IMR-90 (cell line): Measurements from ENCODE around the gene STRIP1. TPM values are rescaled to one million over a fixed set of nuclear protein-coding genes. Genes with fewer than 3 reads are reported as not detected.

Source experiments
- ATAC-seq: fragments of 200-7000 bp; cut with Tn5 transposase; 2 replicates; pipeline ENCODE4 v1.9.1; 2020; ENCODE audit warnings: low read depth, mild to moderate bottlenecking, moderate library complexity
- BruUV-seq: library from RNA; stranded (reverse); fragments of 400-500 nt; replicated peaks from 2 replicates; lab custom pipeline; 2021; lab: Mats Ljungman, UMichigan
- CTCF ChIA-PET: fragments of 300-600 bp; formaldehyde crosslinking; extraction: SDS; loops from one replicate; lab custom pipeline; 2021; ENCODE audit warnings: antibody characterized with exemption; lab: Yijun Ruan, JAX
- POLR2A ChIA-PET: fragments of 300-600 bp; sonication (Branson Sonifier 250); formaldehyde crosslinking; loops from one replicate; lab custom pipeline; 2022; ENCODE audit warnings: antibody characterized with exemption; ENCODE audit not compliant: unreplicated experiment; lab: Charles Lee
- DNase-seq: peaks from one replicate; pipeline ENCODE4 v3.0.0; 2013
- H2AFZ ChIP-seq: replicated peaks from 2 replicates; pipeline ENCODE3; 2013; ENCODE audit warnings: low read length, mild to moderate bottlenecking; ENCODE audit not compliant: poor library complexity
- H2AK5ac ChIP-seq: 2 replicates; pipeline ENCODE4 v1.6.1; 2013; ENCODE audit warnings: low read depth, low read length, inconsistent platforms
- H2AK9ac ChIP-seq: replicated peaks from 2 replicates; pipeline ENCODE3; 2013; ENCODE audit warnings: mild to moderate bottlenecking, low read depth, low read length, moderate library complexity; ENCODE audit not compliant: poor library complexity
- H2BK120ac ChIP-seq: 2 replicates; pipeline ENCODE4 v1.6.1; 2013; ENCODE audit warnings: low read depth, low read length, inconsistent platforms
- H2BK15ac ChIP-seq: 3 replicates; pipeline ENCODE4 v1.6.1; 2013; ENCODE audit warnings: low read depth, low read length, inconsistent platforms
- H2BK20ac ChIP-seq: 2 replicates; pipeline ENCODE4 v1.6.1; 2013; ENCODE audit warnings: low read depth, mild to moderate bottlenecking, inconsistent platforms, low read length, moderate library complexity
- H2BK5ac ChIP-seq: 2 replicates; pipeline ENCODE4 v1.6.1; 2013; ENCODE audit warnings: mild to moderate bottlenecking, low read depth, low read length, inconsistent platforms; ENCODE audit not compliant: poor library complexity, severe bottlenecking
- H3K14ac ChIP-seq: replicated peaks from 2 replicates; pipeline ENCODE4 v1.6.1; 2013; ENCODE audit warnings: low read depth, low read length, inconsistent platforms
- H3K18ac ChIP-seq: 2 replicates; pipeline ENCODE4 v1.6.1; 2013; ENCODE audit warnings: low read depth, low read length, control low read depth
- H3K23ac ChIP-seq: 2 replicates; pipeline ENCODE4 v1.6.1; 2013; ENCODE audit warnings: low read depth, low read length, inconsistent platforms
- H3K27ac ChIP-seq: 2 replicates; pipeline ENCODE4 v1.5.1; 2013; ENCODE audit warnings: mild to moderate bottlenecking, control low read depth, low read length; ENCODE audit not compliant: insufficient read depth
- H3K27me3 ChIP-seq: 2 replicates; pipeline ENCODE4 v1.6.1; 2013; ENCODE audit warnings: low read length; ENCODE audit not compliant: control insufficient read depth, insufficient read depth
- H3K36me3 ChIP-seq: 2 replicates; pipeline ENCODE4 v1.6.1; 2013; ENCODE audit warnings: low read length, mixed read lengths; ENCODE audit not compliant: control insufficient read depth, insufficient read depth
- H3K4ac ChIP-seq: 2 replicates; pipeline ENCODE4 v1.6.1; 2013; ENCODE audit warnings: low read depth, low read length, inconsistent platforms
- H3K4me1 ChIP-seq: 2 replicates; pipeline ENCODE4 v1.6.1; 2013; ENCODE audit warnings: low read length, mixed read lengths; ENCODE audit not compliant: control insufficient read depth, insufficient read depth
- H3K4me2 ChIP-seq: 2 replicates; pipeline ENCODE4 v1.6.1; 2013; ENCODE audit warnings: low read depth, mild to moderate bottlenecking, control low read depth, low read length, moderate library complexity
- H3K4me3 ChIP-seq: 2 replicates; pipeline ENCODE4 v1.5.1; 2013; ENCODE audit warnings: low read depth, mild to moderate bottlenecking, control low read depth, low read length, moderate library complexity; ENCODE audit not compliant: insufficient read depth
- H3K56ac ChIP-seq: 2 replicates; pipeline ENCODE4 v1.6.1; 2013; ENCODE audit warnings: low read length, inconsistent platforms; ENCODE audit not compliant: insufficient read depth; ENCODE audit errors: extremely low read depth
- H3K79me1 ChIP-seq, 2 experiments: 2 replicates each; pipeline ENCODE4 v1.6.1; 2013; ENCODE audit warnings: low read length in 2 of 2, inconsistent platforms in 1 of 2, low read depth in 1 of 2
- H3K9ac ChIP-seq: 2 replicates; pipeline ENCODE4 v1.6.1; 2013; ENCODE audit warnings: low read depth, low read length, control low read depth
- H3K9me1 ChIP-seq: 2 replicates; pipeline ENCODE4 v1.6.1; 2013; ENCODE audit warnings: low read length, inconsistent platforms; ENCODE audit not compliant: insufficient read depth
- H3K9me3 ChIP-seq: 2 replicates; pipeline ENCODE4 v1.6.1; 2013; ENCODE audit warnings: low read length; ENCODE audit not compliant: control insufficient read depth, insufficient read depth
- H4K20me1 ChIP-seq: 2 replicates; pipeline ENCODE4 v1.6.1; 2013; ENCODE audit warnings: low read length, inconsistent platforms; ENCODE audit not compliant: insufficient read depth
- H4K5ac ChIP-seq: 2 replicates; pipeline ENCODE4 v1.6.1; 2013; ENCODE audit warnings: mild to moderate bottlenecking, low read depth, low read length, control low read depth
- H4K8ac ChIP-seq, 2 experiments: 2 replicates each; pipeline ENCODE4 v1.6.1; 2013; ENCODE audit warnings: low read depth in 2 of 2, low read length in 2 of 2, control low read depth in 1 of 2, inconsistent platforms in 1 of 2
- H4K91ac ChIP-seq: 2 replicates; pipeline ENCODE4 v1.6.1; 2013; ENCODE audit warnings: low read depth, low read length, inconsistent platforms; ENCODE audit not compliant: insufficient read depth
- BHLHE40 ChIP-seq: fragments of 150-350 bp; IDR thresholded peaks from 2 replicates; pipeline ENCODE4 v1.6.1; 2016; ENCODE audit warnings: mild to moderate bottlenecking, low read depth, low read length
- CEBPB ChIP-seq: IDR thresholded peaks from 2 replicates; pipeline ENCODE4 v1.6.1; 2012; ENCODE audit warnings: low read depth, low read length, improper control_type of control experiment
- CHD1 ChIP-seq: IDR thresholded peaks from 2 replicates; pipeline ENCODE4 v1.6.1; 2012; ENCODE audit warnings: low read depth, low read length, improper control_type of control experiment
- FOS ChIP-seq: fragments of 150-350 bp; IDR thresholded peaks from 2 replicates; pipeline ENCODE4 v1.6.1; 2016; ENCODE audit warnings: low read depth, low read length
- MAFK ChIP-seq: IDR thresholded peaks from 2 replicates; pipeline ENCODE4 v1.6.1; 2012; ENCODE audit warnings: low read depth, low read length, improper control_type of control experiment
- MXI1 ChIP-seq: IDR thresholded peaks from 2 replicates; pipeline ENCODE4 v1.6.1; 2012; ENCODE audit warnings: low read depth, mild to moderate bottlenecking, low read length, moderate library complexity, borderline replicate concordance
- POLR2A ChIP-seq: IDR thresholded peaks from 2 replicates; pipeline ENCODE4 v1.6.1; 2012; ENCODE audit warnings: mild to moderate bottlenecking, low read depth, low read length
- RCOR1 ChIP-seq: IDR thresholded peaks from 2 replicates; pipeline ENCODE4 v1.6.1; 2012; ENCODE audit warnings: mild to moderate bottlenecking, low read length, improper control_type of control experiment; ENCODE audit not compliant: insufficient replicate concordance
- USF2 ChIP-seq: fragments of 150-350 bp; IDR thresholded peaks from 2 replicates; pipeline ENCODE4 v1.6.1; 2017; ENCODE audit warnings: mild to moderate bottlenecking, antibody characterized with exemption, low read length, low read depth
- WGBS, 2 experiments: methylation state at CpG; one replicate each; pipeline versions ENCODE4 v1.1.5 to v1.1.7; 2013; ENCODE audit warnings: missing lambda C conversion rate in 2 of 2; ENCODE audit not compliant: insufficient read length in 1 of 2; ENCODE audit errors: extremely low coverage in 2 of 2; 5-methylcytosine and 5-hydroxymethylcytosine counted together
- dilution Hi-C: fragments of 300-500 bp; cut with HindIII; formaldehyde crosslinking; loops from one replicate; pipeline ENCODE4 v1.14.3; 2018; ENCODE audit warnings: low sequenced_read_pairs; ENCODE audit not compliant: unreplicated experiment
- in situ Hi-C: fragments of 300-500 bp; cut with MboI; formaldehyde crosslinking; loops from 3 replicates; pipeline ENCODE4 v1.14.3; 2019; ENCODE audit warnings: low sequenced_read_pairs, inconsistent platforms, mixed read lengths
- intact Hi-C: fragments of 100-400 bp; cut with micrococcal nuclease; formaldehyde crosslinking; loops from 2 replicates; pipeline ENCODE4 v1.10.0; 2022
- polyA plus RNA-seq, 3 experiments: library from polyadenylated mRNA; depleted of rRNA; stranded (reverse); fragments of >200 nt; gene quantifications; 2 replicates each; pipeline ENCODE4 v1.2.3, GENCODE V29; 2012; ENCODE audit warnings: low replicate concordance in 1 of 3
- total RNA-seq: library from RNA; depleted of rRNA; stranded (reverse); fragments of >200 nt; gene quantifications from 2 replicates; pipeline ENCODE4 v1.2.3, GENCODE V29; 2012

The STRIP1 gene
- total and polyA plus RNA-seq, 2 of the 4 experiments (the other 2 are of a cell fraction), result 30.4 to 33.5 TPM

- no peak for TF ChIP-seq RCOR1
- no peak for TF ChIP-seq CHD1
- TF ChIP-seq BHLHE40, result no peak
- no peak for TF ChIP-seq MXI1
- no peak for TF ChIP-seq FOS
- no peak for TF ChIP-seq POLR2A
- TF ChIP-seq USF2, result no peak
- TF ChIP-seq CEBPB, result no peak
- TF ChIP-seq MAFK, result no peak
- H2BK120ac ChIP-seq, result no peak overlapping the region
- no peak for ATAC-seq
- BruUV-seq, result no TSS peak
- H3K56ac ChIP-seq, result no peak overlapping the region
- no peak overlapping the region for H2AFZ ChIP-seq
- no peaks in the 10 kb centered on the region for H3K9me3 ChIP-seq
- H2BK15ac ChIP-seq, result no peak overlapping the region
- no peak overlapping the region for H4K91ac ChIP-seq
- 100% methylated on average over 1 of the region's 2 CpGs; no CpG with 5 or more reads in 1 of the 2 experiments for WGBS, 2 experiments
- H2AK9ac ChIP-seq, result no peak overlapping the region
- H3K4ac ChIP-seq, result no peak overlapping the region
- dilution Hi-C loops (no loop called here), in situ Hi-C loops (no loop called here), intact Hi-C loops (no loop called here)
- H3K9me1 ChIP-seq, result peaks cover 21% of the 10 kb centered on the region
- no peak overlapping the region for H3K18ac ChIP-seq
- H2AK5ac ChIP-seq, result no peak overlapping the region
- H4K8ac ChIP-seq, result no peak overlapping the region
- H3K4me1 ChIP-seq, result peaks cover 6% of the 10 kb centered on the region
- no peak overlapping the region for H3K4me3 ChIP-seq
- H4K5ac ChIP-seq, result no peak overlapping the region
- no peak overlapping the region for H3K4me2 ChIP-seq
- CTCF ChIA-PET, result interaction anchor here (2.4 kb wide), 1 partner anchor 11 kb away, joined by 10 read pairs; the partner anchor contains the start of gene AHCYL1
- no peak overlapping the region for H3K14ac ChIP-seq
- H4K20me1 ChIP-seq, result peaks cover 54% of the 10 kb centered on the region
- no peak overlapping the region for H3K27ac ChIP-seq
- peaks cover 8% of the 10 kb centered on the region for H3K36me3 ChIP-seq
- peaks cover 44 to 88% of the 10 kb centered on the region in 2 experiments for H3K79me1 ChIP-seq
- H3K27me3 ChIP-seq, result no peaks in the 10 kb centered on the region
- no peak overlapping the region for H3K9ac ChIP-seq
- DNase-seq, result no peak
- no peak overlapping the region for H3K23ac ChIP-seq
- POLR2A ChIA-PET, result no interaction called here
- H2BK5ac ChIP-seq, result no peak overlapping the region
- no peak overlapping the region for H2BK20ac ChIP-seq
These were observed 38.9 kb upstream of the STRIP1 start for GRCh38 chr1:109995536-109995935.
